A204.1 (cell line): ENCODE measurements around the gene PTGER2.
A peak's percentile ranks its signal among the peaks of the same experiment; 100 is the strongest.

Experiments
- FAIRE-seq: peaks from 2 replicates; lab custom pipeline; 2012; peaks lifted over from hg19 to GRCh38; lab: Jason Lieb, UNC

The PTGER2 gene

GRCh38 chr14:52305014-52305413, 9.1 kb upstream of the PTGER2 start:
- peak; percentile 30 for FAIRE-seq

- FAIRE-seq, result no peak
Measured at GRCh38 chr14:52307376-52307775, 6.7 kb upstream of the PTGER2 start.

GRCh38 chr14:52307905-52308304, 6.2 kb upstream of the PTGER2 start:
- FAIRE-seq, result no peak

- FAIRE-seq, result no peak
Measured at GRCh38 chr14:52310541-52310940, 3.6 kb upstream of the PTGER2 start.

- FAIRE-seq, result no peak
Measured at GRCh38 chr14:52312931-52313355, 1.2 kb upstream of the PTGER2 start.

GRCh38 chr14:52313462-52313861, 650 bp upstream of the PTGER2 start:
- FAIRE-seq, result no peak

GRCh38 chr14:52314595-52315354, 663 bp downstream of the PTGER2 start:
- no peak for FAIRE-seq

- FAIRE-seq, result no peak
Measured at GRCh38 chr14:52315355-52315718, 1.2 kb downstream of the PTGER2 start.

GRCh38 chr14:52318062-52318461, 4.0 kb downstream of the PTGER2 start:
- FAIRE-seq, result no peak

- no peak for FAIRE-seq
Measured at GRCh38 chr14:52318826-52319645, 4.9 kb downstream of the PTGER2 start.

GRCh38 chr14:52319919-52320318, 5.8 kb downstream of the PTGER2 start:
- no peak for FAIRE-seq

- no peak for FAIRE-seq
Measured at GRCh38 chr14:52325126-52325525, 11.0 kb downstream of the PTGER2 start.

- FAIRE-seq, result no peak
Measured at GRCh38 chr14:52325630-52326029, 11.5 kb downstream of the PTGER2 start.

GRCh38 chr14:52327374-52328226, 13.5 kb downstream of the PTGER2 start:
- FAIRE-seq, result no peak

- FAIRE-seq, result no peak
Measured at GRCh38 chr14:52328276-52328675, 14.2 kb downstream of the PTGER2 start.

- FAIRE-seq, result no peak
Measured at GRCh38 chr14:52329678-52330369, 15.7 kb downstream of the PTGER2 start.

- FAIRE-seq, result no peak
Measured at GRCh38 chr14:52332269-52332668, 18.2 kb downstream of the PTGER2 start.

GRCh38 chr14:52333108-52333507, 19.0 kb downstream of the PTGER2 start:
- FAIRE-seq, result no peak

- FAIRE-seq, result no peak
Measured at GRCh38 chr14:52333823-52334657, 19.9 kb downstream of the PTGER2 start.

- no peak for FAIRE-seq
Measured at GRCh38 chr14:52336241-52336640, 22.1 kb downstream of the PTGER2 start.

GRCh38 chr14:52338051-52338681, 24.1 kb downstream of the PTGER2 start:
- FAIRE-seq, result no peak
